GM21390 (cell line): ENCODE data around the gene EPN3.

ENCODE experiments used
- ATAC-seq: cut with Tn5 transposase; IDR thresholded peaks from one replicate; pipeline ENCODE4 v1.9.1; 2021; ENCODE audit not compliant: unreplicated experiment

Gene EPN3

DNA sequence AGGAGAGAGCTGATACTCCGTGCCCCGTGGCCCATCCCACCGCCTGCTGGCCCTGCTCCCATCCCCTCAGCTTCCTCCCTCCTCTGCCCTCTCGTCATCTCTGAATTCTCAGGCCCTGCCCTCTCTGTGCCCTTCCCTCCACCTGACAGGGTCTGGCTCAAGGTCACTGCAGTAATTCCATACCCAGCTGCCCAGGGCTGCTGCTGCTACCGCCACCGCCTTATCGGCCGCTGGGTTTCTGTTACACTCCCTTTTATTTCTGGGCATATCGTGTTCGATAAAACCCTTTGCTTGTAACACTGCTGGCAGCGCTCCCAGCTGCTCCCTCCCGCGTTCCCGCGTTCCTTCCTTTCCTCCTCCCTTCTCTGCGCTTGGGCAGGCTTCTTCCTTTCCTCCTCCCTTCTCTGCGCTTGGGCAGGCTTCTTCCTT, 1.2 kb downstream of the EPN3 start:
- ATAC-seq = no peak

DNA sequence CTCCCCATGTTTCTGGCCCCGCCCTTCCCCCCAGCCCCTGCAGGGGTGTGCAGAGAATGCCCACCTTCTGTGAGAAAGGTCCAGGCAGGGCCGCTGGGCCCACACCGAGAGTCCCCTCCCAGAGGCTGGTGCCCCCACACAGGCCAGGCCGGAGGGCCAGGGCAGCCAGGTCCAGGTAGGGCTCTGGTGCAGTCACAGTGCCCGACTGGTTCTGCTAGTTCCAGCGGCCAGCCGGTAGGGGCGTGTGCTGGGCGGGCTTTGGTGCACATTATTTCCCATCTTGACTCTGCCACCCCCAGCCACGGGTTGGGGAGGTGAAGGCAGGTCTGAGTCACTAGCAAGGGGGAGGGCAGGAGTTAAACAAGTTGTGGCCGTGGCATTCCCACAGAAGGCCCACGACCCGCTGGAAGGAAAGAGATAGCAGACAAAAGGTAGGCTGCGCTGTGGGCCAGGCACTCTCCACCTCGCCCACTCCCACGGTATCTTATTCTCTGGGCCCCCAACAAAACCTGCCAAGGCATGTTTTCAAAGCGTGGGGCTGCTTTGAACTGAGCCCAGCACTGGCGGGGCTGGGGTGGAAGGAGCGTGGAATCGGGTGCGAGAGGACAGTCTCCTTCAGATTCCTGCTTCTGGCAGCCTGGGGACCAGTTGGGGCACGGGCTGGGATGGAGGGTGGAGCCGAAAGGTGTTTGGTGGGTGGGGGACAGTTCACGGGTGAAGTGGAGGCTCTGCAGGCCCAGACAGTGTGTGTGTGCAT, 1.9 kb downstream of the EPN3 start:
- ATAC-seq = no peak

GRCh38 chr17:50534979-50535326, 2.4 kb downstream of the EPN3 start:
- ATAC-seq = no peak

DNA sequence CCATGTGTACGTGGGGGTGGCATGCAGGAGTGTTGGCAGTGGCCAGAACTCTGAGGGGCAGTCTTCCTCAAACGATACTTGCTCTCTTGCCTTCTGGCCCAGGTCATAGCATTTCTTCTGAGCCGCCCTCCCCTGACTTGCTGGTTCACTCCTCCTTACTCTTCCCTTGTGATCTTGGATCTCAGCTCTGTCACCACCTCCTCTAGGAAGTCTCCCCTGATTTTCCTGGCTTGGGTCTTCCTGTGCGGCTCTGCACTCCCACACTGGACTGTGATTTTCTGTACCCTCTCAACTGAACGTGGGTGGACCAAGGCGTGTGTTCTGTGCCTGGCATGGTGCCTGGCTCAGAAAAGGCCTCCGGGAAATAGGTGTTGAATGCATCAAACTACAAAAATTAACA, 2.9 kb downstream of the EPN3 start:
- no peak for ATAC-seq

DNA sequence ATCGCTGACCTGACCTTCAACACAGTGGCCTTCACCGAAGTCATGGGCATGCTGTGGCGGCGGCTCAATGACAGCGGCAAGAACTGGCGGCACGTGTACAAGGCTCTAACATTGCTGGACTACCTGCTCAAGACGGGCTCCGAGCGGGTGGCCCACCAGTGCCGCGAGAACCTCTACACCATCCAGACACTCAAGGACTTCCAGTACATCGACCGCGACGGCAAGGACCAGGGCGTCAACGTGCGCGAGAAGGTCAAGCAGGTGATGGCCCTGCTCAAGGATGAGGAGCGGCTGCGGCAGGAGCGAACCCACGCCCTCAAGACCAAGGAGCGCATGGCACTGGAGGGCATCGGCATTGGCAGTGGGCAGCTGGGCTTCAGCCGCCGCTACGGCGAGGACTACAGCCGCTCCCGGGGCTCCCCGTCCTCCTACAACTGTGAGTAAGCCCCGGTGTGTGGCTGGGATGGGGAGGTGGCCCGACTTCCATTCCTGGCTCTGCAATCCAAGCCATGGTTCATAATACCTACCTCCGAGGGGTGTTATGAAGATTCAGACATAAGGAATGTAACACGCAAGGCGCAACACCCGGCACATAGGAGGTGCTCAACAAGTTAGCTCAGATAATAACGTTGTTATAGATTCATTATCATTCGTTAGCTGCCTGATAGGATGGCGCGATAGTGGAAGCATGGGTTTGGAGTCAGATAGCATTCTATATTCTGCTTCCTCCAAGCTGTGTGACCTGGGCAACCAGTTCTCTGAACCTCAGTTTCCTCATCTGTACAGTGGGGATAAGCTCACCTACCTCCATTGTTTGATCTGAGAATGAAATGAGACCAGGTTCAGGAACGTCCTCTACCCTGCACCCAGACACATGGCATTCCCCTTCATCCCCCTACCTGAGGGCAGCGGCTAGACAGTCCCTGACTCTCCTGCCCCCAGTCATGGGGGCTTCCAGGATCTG, 4.4 kb downstream of the EPN3 start:
- no peak for ATAC-seq

- no peak for ATAC-seq
These were observed 5.4 kb downstream of the EPN3 start for GRCh38 chr17:50537721-50538548.

DNA sequence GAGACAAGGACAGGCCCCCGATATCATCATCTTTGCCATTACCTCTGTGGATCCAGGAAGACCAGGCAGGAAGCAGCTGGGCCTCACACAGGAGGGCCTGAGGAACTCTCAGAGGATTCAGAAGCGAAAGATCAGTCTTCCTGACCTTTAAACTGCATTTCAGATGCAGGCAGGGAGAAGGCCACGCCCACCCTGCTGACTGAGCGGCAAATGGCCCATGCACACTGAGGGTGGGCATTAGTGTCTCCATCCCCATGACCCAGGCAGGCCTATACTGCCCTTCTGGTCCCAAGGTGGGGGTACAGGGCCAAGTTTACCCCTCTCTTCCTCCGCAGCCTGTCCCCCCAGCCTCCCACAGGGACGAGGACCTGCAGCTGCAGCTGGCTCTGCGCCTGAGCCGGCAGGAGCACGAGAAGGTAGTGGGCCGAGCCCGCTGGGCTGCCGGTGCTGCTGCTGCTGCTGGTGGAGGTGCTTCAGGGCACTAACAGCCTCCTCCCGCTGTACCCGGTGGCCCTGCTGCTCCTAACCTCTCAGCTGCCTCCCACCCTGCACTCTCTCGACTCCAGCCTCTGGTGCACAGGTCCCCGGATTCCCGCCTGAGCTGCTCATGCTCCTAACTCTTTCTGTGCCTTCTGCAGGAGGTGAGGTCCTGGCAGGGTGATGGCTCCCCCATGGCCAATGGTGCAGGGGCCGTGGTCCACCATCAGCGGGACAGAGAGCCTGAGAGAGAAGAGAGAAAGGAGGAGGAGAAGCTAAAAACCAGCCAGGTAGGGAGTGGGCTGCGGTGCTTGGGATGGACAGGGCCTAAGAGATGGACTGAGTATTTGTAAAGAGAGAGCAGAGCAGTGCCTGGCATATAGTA, 6.2 kb downstream of the EPN3 start:
- ATAC-seq = no peak

DNA sequence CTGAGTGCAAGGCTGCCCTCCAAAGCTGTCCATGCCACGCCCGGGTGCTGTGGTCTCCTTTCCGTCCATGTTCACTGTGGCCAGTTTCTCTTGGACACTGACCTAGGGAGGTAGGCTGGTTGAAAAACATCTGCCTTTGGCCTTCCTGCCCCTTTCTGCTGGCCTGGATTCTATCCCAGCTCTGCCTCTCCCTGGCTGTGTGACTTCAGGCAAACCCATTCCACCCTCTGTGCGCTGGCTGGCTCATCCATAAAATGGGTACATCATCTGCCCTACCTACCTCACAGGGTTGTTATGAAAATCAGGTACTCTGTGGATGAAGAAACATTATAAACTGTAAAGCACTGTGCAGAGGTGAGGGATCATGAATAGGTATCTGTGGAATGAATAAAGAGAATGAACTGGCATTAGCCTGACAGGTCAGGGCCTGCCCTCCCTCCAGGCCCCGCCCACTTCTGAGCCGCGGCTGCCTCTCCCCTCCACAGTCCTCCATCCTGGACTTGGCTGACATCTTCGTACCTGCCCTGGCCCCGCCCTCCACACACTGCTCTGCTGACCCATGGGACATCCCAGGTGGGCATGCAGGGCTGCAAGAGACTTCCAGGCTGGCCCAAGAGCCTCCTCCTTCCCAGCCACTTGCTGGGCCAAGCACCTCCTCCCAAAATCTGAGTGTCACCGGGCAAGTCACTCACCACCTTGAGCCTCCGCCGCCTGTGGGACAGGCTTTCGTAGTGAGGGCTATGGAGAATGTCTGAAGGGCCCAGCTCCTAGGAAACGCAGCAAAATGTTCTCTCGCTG, 7.4 kb downstream of the EPN3 start:
- no peak for ATAC-seq

DNA sequence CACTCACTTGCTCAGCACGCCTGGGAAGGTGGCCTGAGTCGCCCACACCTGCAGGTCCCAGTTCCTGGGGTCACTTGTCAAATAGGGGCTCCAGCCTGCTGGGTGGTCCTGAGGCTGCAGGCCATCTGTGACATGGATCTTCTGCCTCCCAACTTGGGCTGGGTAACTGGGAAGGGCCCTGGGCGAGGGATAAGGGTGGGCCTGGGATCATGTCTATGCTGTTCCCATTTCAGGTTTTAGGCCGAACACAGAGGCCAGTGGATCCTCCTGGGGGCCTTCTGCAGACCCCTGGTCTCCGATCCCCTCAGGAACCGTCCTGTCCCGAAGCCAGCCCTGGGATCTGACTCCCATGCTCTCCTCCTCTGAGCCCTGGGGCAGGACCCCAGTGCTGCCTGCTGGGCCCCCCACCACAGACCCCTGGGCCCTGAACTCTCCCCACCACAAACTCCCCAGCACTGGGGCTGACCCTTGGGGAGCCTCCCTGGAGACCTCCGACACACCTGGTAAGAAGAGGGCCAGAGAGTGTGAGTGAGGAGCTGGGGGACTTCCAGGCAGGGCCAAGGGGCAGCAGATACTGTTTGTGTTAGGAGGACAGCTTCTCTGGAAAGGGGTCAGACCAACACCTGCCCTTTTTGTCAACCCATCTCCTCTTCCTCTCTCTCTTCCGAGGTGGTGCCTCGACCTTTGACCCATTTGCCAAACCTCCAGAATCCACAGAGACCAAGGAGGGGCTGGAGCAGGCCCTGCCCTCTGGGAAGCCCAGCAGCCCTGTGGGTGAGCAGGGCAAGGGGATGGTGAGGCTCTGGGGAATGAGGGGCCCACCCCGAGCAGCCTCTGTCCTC, 8.2 kb downstream of the EPN3 start:
- no peak for ATAC-seq

GRCh38 chr17:50541402-50541715, 8.8 kb downstream of the EPN3 start:
- ATAC-seq = no peak

DNA sequence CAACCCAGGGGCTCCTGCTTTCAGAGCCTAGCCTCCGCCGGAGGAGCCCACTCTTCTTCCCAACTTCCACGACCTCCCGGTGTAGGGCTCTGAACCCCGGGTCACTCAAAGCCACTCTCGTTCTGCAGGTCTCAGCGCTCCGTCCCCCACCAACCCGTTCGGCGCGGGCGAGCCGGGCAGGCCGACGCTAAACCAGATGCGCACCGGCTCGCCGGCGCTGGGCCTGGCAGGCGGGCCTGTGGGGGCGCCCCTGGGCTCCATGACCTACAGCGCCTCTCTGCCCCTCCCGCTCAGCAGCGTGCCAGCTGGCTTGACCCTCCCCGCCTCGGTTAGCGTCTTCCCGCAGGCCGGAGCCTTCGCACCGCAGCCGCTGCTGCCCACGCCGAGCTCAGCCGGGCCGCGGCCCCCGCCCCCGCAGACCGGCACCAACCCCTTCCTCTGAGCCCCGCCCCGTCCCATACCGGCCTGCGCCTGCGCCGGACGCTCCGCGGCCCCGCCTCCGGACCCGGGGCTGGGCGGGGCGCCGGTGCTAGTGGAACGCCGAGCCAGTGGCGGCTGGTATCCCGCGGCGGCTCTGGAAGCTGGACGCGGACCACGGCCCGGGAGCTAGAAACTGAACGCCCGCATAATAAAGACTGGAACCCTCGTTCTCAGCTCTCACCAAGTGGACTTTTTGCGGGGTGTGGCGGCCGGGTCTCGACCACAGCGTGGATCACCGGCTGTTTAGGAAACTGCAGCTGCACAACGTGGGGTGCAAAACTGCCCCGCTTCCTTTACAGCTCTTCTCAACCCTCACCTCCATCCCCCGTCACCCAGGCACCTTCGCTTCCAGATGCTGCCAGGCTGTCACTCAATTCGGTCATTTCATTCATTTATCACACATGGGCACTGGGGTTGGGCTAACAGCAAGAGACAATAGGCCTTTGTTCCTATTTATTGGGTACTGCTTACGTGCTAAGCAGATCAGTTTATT, 9.5 kb downstream of the EPN3 start:
- peak; percentile 78 for ATAC-seq

DNA sequence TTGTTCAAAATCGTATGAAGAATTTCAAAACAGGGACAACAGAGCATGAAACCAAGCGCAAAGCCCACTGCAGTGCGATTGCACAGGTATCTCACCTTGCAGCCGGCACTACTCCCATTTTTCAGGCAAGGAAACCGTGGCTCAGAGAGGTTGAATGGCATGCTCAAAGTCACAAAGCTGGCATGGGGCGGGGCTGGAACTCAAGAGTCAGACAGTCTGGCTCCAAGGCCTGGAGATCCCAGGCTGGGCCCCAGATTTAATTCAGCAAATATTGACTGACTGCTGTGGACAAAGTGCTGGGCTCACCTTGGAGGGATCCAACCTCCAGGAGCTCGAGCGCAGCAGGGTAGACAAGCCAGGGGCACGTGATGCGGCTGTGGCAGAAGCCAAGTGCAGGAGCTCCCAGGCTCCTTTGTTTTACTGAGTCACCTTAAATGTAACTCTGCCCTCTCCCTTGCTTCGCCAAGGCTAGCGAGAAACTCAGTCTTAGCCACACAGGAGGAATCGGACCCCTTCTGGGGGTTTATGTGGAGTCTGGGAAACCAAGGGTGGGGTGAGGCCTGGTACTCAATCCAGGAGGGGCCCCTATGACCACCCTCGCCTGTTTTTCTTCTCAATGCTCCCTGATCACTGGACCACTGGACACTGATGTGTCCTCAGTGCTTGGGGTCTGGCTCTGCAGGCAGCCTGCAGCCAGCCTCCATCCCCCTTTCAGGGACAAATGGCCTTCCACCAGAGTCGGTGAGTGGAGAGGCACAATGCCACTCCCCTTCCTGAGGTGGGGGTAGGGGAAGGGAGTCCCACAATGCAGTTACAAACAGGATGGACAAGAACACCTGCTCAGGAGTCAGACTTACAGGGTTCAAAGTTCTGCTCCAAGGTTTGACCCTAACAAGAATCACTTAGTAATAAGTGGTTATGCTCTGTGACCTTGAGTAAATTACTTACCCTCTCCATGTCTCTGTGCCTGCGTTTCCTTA, 10.6 kb downstream of the EPN3 start:
- no peak for ATAC-seq

DNA sequence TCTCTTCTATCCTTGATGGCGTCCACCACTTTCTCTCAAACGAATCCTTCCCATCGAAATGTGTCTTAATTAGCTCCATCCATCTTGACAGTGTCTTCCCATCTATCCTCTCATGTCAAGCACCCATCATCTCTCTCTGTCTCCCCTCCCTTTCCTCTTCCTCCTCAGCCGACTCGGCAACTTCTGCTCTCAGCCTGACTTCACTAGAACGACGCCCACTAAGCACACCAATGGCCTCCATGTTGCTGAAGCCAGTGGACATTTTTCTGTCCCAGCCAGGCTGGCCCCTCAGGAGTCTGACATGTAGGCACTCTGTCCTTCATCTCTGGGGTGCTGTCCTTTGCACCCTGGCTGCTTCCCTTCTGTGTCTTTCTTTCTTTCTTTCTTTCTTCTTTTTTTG, 12.0 kb downstream of the EPN3 start:
- ATAC-seq = no peak

GRCh38 chr17:50545311-50545710, 12.8 kb downstream of the EPN3 start:
- no peak for ATAC-seq

GRCh38 chr17:50546701-50547034, 14.1 kb downstream of the EPN3 start:
- no peak for ATAC-seq

GRCh38 chr17:50547035-50547735, 14.7 kb downstream of the EPN3 start, which contains the start of gene SPATA20:
SPATA20 (plus strand) TSS chr17:50547174; CDS start chr17:50547209, 35 bp downstream.
- peak; percentile 78 for ATAC-seq
